Caco-2 (cell line): ENCODE measurements around the gene ARHGAP44. TPM values are rescaled to one million over a fixed set of nuclear protein-coding genes. Genes with fewer than 3 reads are reported as not detected.

ENCODE experiments used
- BruUV-seq: library from RNA; stranded (reverse); fragments of 400-500 nt; replicated peaks from 2 replicates; lab custom pipeline; 2021; lab: Mats Ljungman, UMichigan
- CTCF ChIA-PET: fragments of 300-600 bp; sonication (Branson Sonifier 250); formaldehyde crosslinking; loops from one replicate; lab custom pipeline; 2022; ENCODE audit warnings: antibody characterized with exemption; lab: Charles Lee
- POLR2A ChIA-PET: fragments of 300-600 bp; sonication (Branson Sonifier 250); formaldehyde crosslinking; loops from one replicate; lab custom pipeline; 2022; ENCODE audit warnings: antibody characterized with exemption; lab: Charles Lee
- DNase-seq, 2 experiments: peaks; one replicate each; pipeline versions ENCODE4 v3.0.0 to v3.0.0-alpha.2; 2020 to 2022
- H3K27me3 ChIP-seq: replicated peaks from 2 replicates; pipeline ENCODE4 v1.6.0; 2011; ENCODE audit warnings: low read length; ENCODE audit not compliant: control insufficient read depth, insufficient read depth
- H3K36me3 ChIP-seq: 2 replicates; pipeline ENCODE4 v1.5.1; 2011; ENCODE audit warnings: low read length; ENCODE audit not compliant: control insufficient read depth, insufficient read depth
- H3K4me1 ChIP-seq: fragments of 250-450 bp; sonication (Bioruptor Pico); 2 replicates; pipeline ENCODE4 v1.5.1; 2020; ENCODE audit warnings: mild to moderate bottlenecking
- H3K4me3 ChIP-seq: 2 replicates; pipeline ENCODE4 v1.5.1; 2011; ENCODE audit warnings: low read depth, mild to moderate bottlenecking, control low read depth, low read length
- H3K9me3 ChIP-seq: fragments of 250-450 bp; sonication (Bioruptor Pico); 2 replicates; pipeline ENCODE4 v1.5.1; 2020; ENCODE audit warnings: mild to moderate bottlenecking, moderate library complexity
- H3K27ac Mint-ChIP-seq: one replicate; pipeline ENCODE4 v1.8.0; 2022; ENCODE audit warnings: mixed read lengths; ENCODE audit not compliant: unreplicated experiment
- H3K27me3 Mint-ChIP-seq: one replicate; pipeline ENCODE4 v1.8.0; 2022; ENCODE audit warnings: mixed read lengths; ENCODE audit not compliant: insufficient read depth, unreplicated experiment
- H3K36me3 Mint-ChIP-seq: one replicate; pipeline ENCODE4 v1.8.0; 2022; ENCODE audit warnings: mild to moderate bottlenecking, mixed read lengths; ENCODE audit not compliant: insufficient read depth, unreplicated experiment
- H3K4me1 Mint-ChIP-seq: one replicate; pipeline ENCODE4 v1.8.0; 2022; ENCODE audit warnings: low read depth, mixed read lengths; ENCODE audit not compliant: unreplicated experiment
- H3K4me3 Mint-ChIP-seq: one replicate; pipeline ENCODE4 v1.8.0; 2022; ENCODE audit warnings: mild to moderate bottlenecking, moderate library complexity, mixed read lengths; ENCODE audit not compliant: unreplicated experiment
- H3K9me3 Mint-ChIP-seq: one replicate; pipeline ENCODE4 v1.8.0; 2022; ENCODE audit warnings: mixed read lengths; ENCODE audit not compliant: unreplicated experiment
- intact Hi-C: fragments of 100-400 bp; cut with micrococcal nuclease; formaldehyde crosslinking; loops from one replicate; pipeline ENCODE4 v1.10.0; 2022; ENCODE audit not compliant: unreplicated experiment
- total RNA-seq: library from RNA; stranded (reverse); gene quantifications from 2 replicates; pipeline ENCODE4 v1.2.3, GENCODE V29; 2022
- TF ChIP-seq, protein P1 (sequence below), 2 experiments: fragments of 200-600 bp in 1 of 2; IDR thresholded peaks; 1 replicate in 1 of 2; 2 replicates in 1 of 2; pipeline versions ENCODE4 v1.5.1 to v1.8.0; 2011 to 2022; ENCODE audit warnings: antibody characterized with exemption in 1 of 2, control low read depth in 1 of 2, inconsistent platforms in 1 of 2, low read depth in 1 of 2, low read length in 1 of 2, mild to moderate bottlenecking in 1 of 2, moderate library complexity in 1 of 2; ENCODE audit not compliant: insufficient read depth in 1 of 2, severe bottlenecking in 1 of 2, unreplicated experiment in 1 of 2

ARHGAP44 gene
- total RNA-seq, 1 experiment from 2014 or later, result 4.5 TPM

DNA sequence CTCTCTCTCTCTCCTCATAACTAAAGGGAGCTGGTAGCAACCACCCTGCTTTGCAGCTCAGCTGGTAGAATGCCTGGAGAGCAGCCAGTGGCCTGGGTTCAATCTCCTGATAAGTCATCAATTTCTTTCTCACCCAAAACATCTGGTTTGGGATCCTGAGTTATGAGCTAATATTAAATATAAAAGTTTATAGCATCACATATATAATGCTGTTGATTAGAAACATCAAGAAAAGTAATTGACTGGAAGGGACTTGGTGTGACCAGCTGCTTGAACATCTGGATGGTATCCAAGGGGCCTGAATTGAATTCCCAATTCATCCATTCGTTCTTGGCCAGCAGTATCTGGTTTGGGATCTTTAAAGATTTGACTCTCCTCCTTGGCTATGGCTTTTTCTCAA is 240.8 kb downstream of the ARHGAP44 start:
- H3K27ac Mint-ChIP-seq, result no peak overlapping the region
- POLR2A ChIA-PET, result no interaction called here

DNA sequence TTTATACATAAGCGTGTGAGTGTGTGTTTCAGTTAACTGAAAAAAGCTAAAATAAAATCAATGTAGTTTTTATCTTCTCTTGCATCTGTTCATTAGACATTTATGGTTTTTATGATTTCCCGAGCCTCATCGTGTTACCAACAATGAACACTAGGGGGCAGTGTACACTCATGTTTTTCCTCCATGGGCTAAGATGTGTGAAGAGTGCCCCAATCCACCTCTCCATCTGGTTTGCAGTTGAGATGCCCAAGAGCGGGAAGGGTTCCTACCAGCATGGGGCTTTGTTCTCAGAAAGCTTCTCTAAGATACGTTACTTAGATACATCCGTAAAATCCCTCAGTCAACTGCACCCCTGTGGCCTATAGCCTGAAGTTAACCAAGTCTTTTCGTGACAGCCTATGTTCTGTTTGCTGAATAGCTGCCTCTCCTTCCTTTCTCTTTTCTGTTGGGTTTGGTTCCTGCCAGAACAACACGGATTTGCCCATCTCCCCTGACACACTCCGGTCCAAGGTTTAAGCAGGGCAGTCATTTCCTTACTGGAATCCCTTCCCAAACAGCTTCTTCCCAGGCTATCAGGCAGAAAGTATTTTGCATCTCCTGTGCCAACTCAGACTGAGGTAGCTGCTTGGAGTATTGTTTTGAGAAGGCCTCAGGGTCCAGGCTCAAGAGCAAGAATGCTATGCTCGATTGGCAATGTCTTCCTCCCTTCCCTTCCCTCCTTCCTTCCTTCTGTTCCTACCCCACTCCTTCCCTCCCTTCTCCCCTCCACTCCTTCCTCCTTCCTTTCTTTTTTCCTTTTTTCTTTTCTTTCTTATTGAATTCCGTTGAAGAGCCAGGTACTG is 241.4 kb downstream of the ARHGAP44 start:
- Histone ChIP-seq H3K4me1 (no peaks in the 10 kb centered on the region), H3K4me3 (no peak overlapping the region), H3K9me3 (no peaks in the 10 kb centered on the region), H3K36me3 (no peaks in the 10 kb centered on the region), H3K27me3 (no peaks in the 10 kb centered on the region)
- DNase-seq, result peak in 1 of 2 experiments; percentile 50
- no peaks in the 10 kb centered on the region for H3K36me3 Mint-ChIP-seq
- POLR2A ChIA-PET, result no interaction called here
- H3K4me3 Mint-ChIP-seq, result no peak overlapping the region
- H3K27ac Mint-ChIP-seq, result no peak overlapping the region
- CTCF ChIA-PET, result interaction anchor here (1.0 to 1.4 kb wide), 2 partner anchors 13 to 266 kb away, joined by 3 to 5 read pairs; partner anchors contain the start of gene ELAC2
- H3K9me3 Mint-ChIP-seq, result peaks cover 17% of the 10 kb centered on the region
- no peaks in the 10 kb centered on the region for H3K4me1 Mint-ChIP-seq
- no peaks in the 10 kb centered on the region for H3K27me3 Mint-ChIP-seq
- no TSS peak for BruUV-seq
- TF ChIP-seq, protein P1, sequence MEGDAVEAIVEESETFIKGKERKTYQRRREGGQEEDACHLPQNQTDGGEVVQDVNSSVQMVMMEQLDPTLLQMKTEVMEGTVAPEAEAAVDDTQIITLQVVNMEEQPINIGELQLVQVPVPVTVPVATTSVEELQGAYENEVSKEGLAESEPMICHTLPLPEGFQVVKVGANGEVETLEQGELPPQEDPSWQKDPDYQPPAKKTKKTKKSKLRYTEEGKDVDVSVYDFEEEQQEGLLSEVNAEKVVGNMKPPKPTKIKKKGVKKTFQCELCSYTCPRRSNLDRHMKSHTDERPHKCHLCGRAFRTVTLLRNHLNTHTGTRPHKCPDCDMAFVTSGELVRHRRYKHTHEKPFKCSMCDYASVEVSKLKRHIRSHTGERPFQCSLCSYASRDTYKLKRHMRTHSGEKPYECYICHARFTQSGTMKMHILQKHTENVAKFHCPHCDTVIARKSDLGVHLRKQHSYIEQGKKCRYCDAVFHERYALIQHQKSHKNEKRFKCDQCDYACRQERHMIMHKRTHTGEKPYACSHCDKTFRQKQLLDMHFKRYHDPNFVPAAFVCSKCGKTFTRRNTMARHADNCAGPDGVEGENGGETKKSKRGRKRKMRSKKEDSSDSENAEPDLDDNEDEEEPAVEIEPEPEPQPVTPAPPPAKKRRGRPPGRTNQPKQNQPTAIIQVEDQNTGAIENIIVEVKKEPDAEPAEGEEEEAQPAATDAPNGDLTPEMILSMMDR (IDR thresholded peaks at IDR 0.05; ENCODE audit: insufficient read depth in 1 of 2, low read depth in 1 of 2, low read length in 1 of 2, severe bottlenecking in 1 of 2, unreplicated experiment in 1 of 2), result peak; percentile 28 to 49
- intact Hi-C loops, result loop anchor here (5.0 to 10.0 kb wide), 2 partner anchors 304 to 562 kb away; no protein-coding TSS in a partner anchor

More for the DNA sequence above, 240.8 kb downstream of the ARHGAP44 start:
- H3K27me3 Mint-ChIP-seq, result no peaks in the 10 kb centered on the region
- no peaks in the 10 kb centered on the region for H3K9me3 ChIP-seq
- no peaks in the 10 kb centered on the region for H3K4me1 ChIP-seq
- CTCF ChIA-PET, result interaction anchor here (1.0 to 1.4 kb wide), 2 partner anchors 12 to 267 kb away, joined by 3 to 5 read pairs; partner anchors contain the start of gene ELAC2
- intact Hi-C loops, result loop anchor here (5.0 to 10.0 kb wide), 2 partner anchors 305 to 562 kb away; no protein-coding TSS in a partner anchor
- no peaks in the 10 kb centered on the region for H3K36me3 ChIP-seq
- H3K9me3 Mint-ChIP-seq, result peaks cover 11% of the 10 kb centered on the region
- no peak overlapping the region for H3K4me3 ChIP-seq
- no peak overlapping the region for H3K4me3 Mint-ChIP-seq
- H3K27me3 ChIP-seq, result no peaks in the 10 kb centered on the region
- no peaks in the 10 kb centered on the region for H3K36me3 Mint-ChIP-seq
- no TSS peak for BruUV-seq
- TF ChIP-seq, protein P1 (IDR thresholded peaks at IDR 0.05; ENCODE audit: insufficient read depth in 1 of 2, low read depth in 1 of 2, low read length in 1 of 2, severe bottlenecking in 1 of 2, unreplicated experiment in 1 of 2), result no peak
- no peaks in the 10 kb centered on the region for H3K4me1 Mint-ChIP-seq
- DNase-seq, result no peak

DNA sequence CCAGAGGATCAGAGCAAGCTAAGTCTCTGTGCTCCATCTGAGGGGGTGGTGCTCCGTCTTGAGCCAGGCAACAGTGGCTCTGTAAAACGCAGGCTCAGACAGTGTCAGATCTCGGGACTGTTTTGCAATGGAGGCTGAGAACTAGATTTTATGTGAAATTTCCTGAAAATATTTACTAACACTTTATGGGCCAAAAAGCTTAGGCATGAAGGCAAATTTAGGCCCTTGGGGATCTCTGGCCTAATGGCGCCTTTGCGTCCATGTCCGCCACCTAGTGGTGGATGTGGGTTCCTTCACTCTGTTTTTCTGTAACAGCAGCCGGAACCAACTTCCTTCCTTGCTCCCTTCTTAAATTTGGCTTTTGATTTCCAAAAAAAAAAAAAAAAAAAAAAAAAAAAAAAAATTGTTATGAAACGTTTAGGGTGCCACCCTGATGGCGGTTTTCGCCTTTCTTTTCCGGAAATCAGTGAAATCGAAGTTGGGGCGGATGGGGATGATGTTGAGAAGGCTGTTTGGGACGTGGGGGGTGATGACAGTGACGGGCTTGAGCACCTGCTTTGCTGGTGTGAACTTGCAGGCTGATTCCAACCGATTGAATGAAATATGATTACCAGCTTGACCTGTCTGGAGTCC is 242.5 kb downstream of the ARHGAP44 start:
- peak in 1 of 2 experiments; percentile 13 for DNase-seq
- ChIA-PET CTCF (no interaction called here), POLR2A (no interaction called here)
- no peaks in the 10 kb centered on the region for H3K4me1 Mint-ChIP-seq
- H3K27me3 ChIP-seq, result no peaks in the 10 kb centered on the region
- peaks cover 19% of the 10 kb centered on the region for H3K9me3 Mint-ChIP-seq
- no peak overlapping the region for H3K4me3 ChIP-seq
- BruUV-seq, result no TSS peak
- H3K9me3 ChIP-seq, result no peaks in the 10 kb centered on the region
- no peaks in the 10 kb centered on the region for H3K36me3 ChIP-seq
- H3K27ac Mint-ChIP-seq, result no peak overlapping the region
- TF ChIP-seq, protein P1 (IDR thresholded peaks at IDR 0.05; ENCODE audit: insufficient read depth in 1 of 2, low read depth in 1 of 2, low read length in 1 of 2, severe bottlenecking in 1 of 2, unreplicated experiment in 1 of 2), result peak; percentile 29 to 39
- H3K27me3 Mint-ChIP-seq, result no peaks in the 10 kb centered on the region
- no peak overlapping the region for H3K4me3 Mint-ChIP-seq
- intact Hi-C loops, result loop anchor here (5.0 to 10.0 kb wide), 2 partner anchors 303 to 560 kb away; no protein-coding TSS in a partner anchor
- no peaks in the 10 kb centered on the region for H3K4me1 ChIP-seq
- H3K36me3 Mint-ChIP-seq, result no peaks in the 10 kb centered on the region
